ENCODE measurements around the gene CDS2. TPM values are rescaled to one million over a fixed set of nuclear protein-coding genes. Genes with fewer than 3 reads are reported as not detected.

CDS2 gene
- total RNA-seq, 1 experiment from 2014 or later: 26.3 TPM

DNA sequence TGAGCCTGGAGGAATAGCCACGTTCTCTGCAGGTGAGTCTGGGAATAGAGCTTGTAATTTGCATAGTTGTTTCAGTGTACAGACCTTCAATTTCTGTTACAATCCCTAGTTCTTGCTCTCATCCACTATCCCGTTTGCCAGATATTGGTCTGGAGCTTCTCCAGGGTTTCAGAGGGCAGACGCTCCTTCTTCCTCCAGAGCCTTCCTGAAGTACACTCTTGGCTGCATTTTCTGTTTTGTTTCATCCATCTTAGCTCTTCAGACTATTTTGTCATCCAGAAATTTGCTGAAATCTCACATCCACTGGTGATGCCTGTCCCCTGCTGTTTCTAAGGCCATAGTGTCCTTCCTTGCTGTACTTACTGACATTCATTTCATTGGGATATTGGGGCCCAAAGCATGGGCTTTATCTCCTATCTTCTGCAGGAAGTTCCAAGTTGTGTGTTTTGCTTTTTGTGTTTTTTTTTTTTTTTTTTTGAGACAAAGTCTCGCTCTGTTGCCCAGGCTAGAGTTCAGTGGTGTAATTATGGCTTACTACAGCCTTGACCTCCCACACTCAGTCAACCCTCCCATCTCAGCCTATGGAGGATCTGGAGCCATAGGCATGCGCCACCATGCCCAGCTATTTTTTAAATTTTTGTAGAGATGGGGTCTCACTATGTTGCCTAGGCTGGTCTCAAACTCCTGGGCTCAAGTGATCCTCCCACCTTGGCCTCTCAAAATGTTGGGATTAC is 18.7 kb downstream of the CDS2 start:
- intact Hi-C loops (cut with micrococcal nuclease): no loop called here
- H3K36me3 Mint-ChIP-seq (ENCODE audit: insufficient read depth, unreplicated experiment): no peaks in the 10 kb centered on the region
- H3K4me1 Mint-ChIP-seq (ENCODE audit: insufficient read depth, unreplicated experiment): peaks cover 11% of the 10 kb centered on the region
- H3K9me3 Mint-ChIP-seq (ENCODE audit: unreplicated experiment): no peaks in the 10 kb centered on the region
- BruUV-seq (replicated peaks): no TSS peak
- no peak overlapping the region for H3K27ac Mint-ChIP-seq (ENCODE audit: low read depth, unreplicated experiment)
- no peak overlapping the region for H3K4me3 Mint-ChIP-seq (ENCODE audit: unreplicated experiment)
- ChIA-PET POLR2A (interaction anchor here (2.6 kb wide), 1 partner anchor 19 kb away, joined by 10 read pairs; the partner anchor contains the start of gene CDS2), CTCF (interaction anchor here (1.1 to 1.7 kb wide), 4 partner anchors 17 to 303 kb away, joined by 3 to 9 read pairs (median 4); partner anchors contain the start of gene CDS2)
- no peaks in the 10 kb centered on the region for H3K27me3 Mint-ChIP-seq (ENCODE audit: insufficient read depth, unreplicated experiment)
- no peak for DNase-seq (ENCODE audit: unreplicated experiment)
- TF ChIP-seq, protein P1, sequence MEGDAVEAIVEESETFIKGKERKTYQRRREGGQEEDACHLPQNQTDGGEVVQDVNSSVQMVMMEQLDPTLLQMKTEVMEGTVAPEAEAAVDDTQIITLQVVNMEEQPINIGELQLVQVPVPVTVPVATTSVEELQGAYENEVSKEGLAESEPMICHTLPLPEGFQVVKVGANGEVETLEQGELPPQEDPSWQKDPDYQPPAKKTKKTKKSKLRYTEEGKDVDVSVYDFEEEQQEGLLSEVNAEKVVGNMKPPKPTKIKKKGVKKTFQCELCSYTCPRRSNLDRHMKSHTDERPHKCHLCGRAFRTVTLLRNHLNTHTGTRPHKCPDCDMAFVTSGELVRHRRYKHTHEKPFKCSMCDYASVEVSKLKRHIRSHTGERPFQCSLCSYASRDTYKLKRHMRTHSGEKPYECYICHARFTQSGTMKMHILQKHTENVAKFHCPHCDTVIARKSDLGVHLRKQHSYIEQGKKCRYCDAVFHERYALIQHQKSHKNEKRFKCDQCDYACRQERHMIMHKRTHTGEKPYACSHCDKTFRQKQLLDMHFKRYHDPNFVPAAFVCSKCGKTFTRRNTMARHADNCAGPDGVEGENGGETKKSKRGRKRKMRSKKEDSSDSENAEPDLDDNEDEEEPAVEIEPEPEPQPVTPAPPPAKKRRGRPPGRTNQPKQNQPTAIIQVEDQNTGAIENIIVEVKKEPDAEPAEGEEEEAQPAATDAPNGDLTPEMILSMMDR (IDR thresholded peaks at IDR 0.05; ENCODE audit: unreplicated experiment): no peak

DNA sequence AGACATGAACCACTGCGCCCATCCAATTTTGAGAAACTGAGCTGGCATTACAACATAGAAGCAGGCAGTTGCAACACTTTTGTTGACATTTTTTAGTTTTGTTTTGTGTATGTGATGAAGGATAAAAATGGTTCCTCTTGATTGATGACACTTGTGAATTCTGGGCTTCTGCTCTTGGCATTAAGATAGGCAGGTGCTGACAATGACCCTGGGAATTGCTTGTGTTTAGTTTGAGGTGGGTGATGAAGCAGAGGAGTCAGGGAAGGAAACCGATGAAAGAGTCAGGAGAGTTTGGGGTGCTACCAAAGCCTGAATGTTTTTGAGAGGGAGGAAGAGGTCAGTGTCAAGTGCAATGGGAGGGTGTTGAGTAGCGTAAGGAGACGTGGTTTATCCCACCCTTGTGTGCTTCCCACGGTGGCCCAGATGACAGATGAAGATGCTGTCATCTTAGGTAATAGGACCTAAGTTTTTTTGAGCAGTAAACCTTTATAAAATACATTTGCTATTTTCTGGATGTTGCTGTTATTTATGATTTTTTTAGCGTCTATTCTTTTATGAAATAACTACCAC is 19.4 kb downstream of the CDS2 start:
- no peak overlapping the region for H3K4me3 Mint-ChIP-seq (ENCODE audit: unreplicated experiment)
- intact Hi-C loops (cut with micrococcal nuclease): no loop called here
- ChIA-PET CTCF (interaction anchor here (0.6 to 1.7 kb wide), 5 partner anchors 13 to 46 kb away, joined by 3 to 9 read pairs (median 3); no protein-coding TSS in a partner anchor), POLR2A (interaction anchor here (2.6 kb wide), 1 partner anchor 20 kb away, joined by 10 read pairs; the partner anchor contains the start of gene CDS2)
- no TSS peak for BruUV-seq (replicated peaks)
- DNase-seq (ENCODE audit: unreplicated experiment): no peak
- TF ChIP-seq, protein P1 (IDR thresholded peaks at IDR 0.05; ENCODE audit: unreplicated experiment): no peak
- H3K9me3 Mint-ChIP-seq (ENCODE audit: unreplicated experiment): no peaks in the 10 kb centered on the region
- peaks cover 15% of the 10 kb centered on the region for H3K4me1 Mint-ChIP-seq (ENCODE audit: insufficient read depth, unreplicated experiment)
- H3K27ac Mint-ChIP-seq (ENCODE audit: low read depth, unreplicated experiment): no peak overlapping the region
- H3K27me3 Mint-ChIP-seq (ENCODE audit: insufficient read depth, unreplicated experiment): no peaks in the 10 kb centered on the region
- no peaks in the 10 kb centered on the region for H3K36me3 Mint-ChIP-seq (ENCODE audit: insufficient read depth, unreplicated experiment)

DNA sequence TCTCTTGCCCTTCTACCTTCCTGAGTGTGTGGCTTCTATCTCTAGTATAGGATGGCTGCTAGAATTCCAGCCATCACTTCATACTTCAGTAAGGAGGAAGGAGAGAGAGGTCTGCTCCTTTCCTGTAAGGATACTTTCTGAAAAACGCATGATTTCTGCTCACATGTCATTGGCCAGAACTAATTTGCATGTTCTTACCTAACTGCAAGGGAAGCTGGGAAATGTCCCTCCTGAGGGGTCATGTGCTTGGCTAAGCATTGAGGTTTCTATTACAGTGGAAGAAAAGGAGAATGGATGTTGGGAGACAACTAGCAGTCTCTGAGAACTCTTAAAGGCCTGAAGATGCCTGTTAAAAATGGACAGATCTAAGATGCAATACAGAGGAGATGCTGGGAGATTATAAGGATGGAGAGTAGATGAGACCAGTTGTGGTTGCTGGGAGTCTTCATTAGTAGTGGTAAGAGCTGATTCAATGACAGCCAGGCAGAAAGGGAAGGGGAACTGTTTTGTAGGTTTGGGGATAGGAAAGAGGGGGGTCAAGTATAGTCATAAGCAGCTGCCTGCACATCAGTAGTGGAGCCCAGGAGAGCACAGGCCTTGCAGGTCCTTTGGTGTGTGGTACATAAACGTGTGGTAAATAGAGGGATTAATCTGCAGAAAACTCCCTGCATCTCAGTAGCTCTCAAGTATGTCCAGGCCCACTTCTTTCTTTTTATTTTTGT is 20.2 kb downstream of the CDS2 start:
- no peaks in the 10 kb centered on the region for H3K36me3 Mint-ChIP-seq (ENCODE audit: insufficient read depth, unreplicated experiment)
- H3K9me3 Mint-ChIP-seq (ENCODE audit: unreplicated experiment): no peaks in the 10 kb centered on the region
- POLR2A ChIA-PET: interaction anchor here (0.6 to 2.6 kb wide), 2 partner anchors 20 to 29 kb away, joined by 7 to 10 read pairs; partner anchors contain the start of gene CDS2
- peaks cover 15% of the 10 kb centered on the region for H3K4me1 Mint-ChIP-seq (ENCODE audit: insufficient read depth, unreplicated experiment)
- H3K27ac Mint-ChIP-seq (ENCODE audit: low read depth, unreplicated experiment): no peak overlapping the region
- CTCF ChIA-PET: interaction anchor here (0.6 to 2.2 kb wide), 9 partner anchors 14 to 302 kb away, joined by 3 to 10 read pairs (median 3); partner anchors contain the start of gene CDS2
- no peak overlapping the region for H3K4me3 Mint-ChIP-seq (ENCODE audit: unreplicated experiment)
- DNase-seq (ENCODE audit: unreplicated experiment): no peak
- TF ChIP-seq, protein P1 (IDR thresholded peaks at IDR 0.05; ENCODE audit: unreplicated experiment): no peak
- H3K27me3 Mint-ChIP-seq (ENCODE audit: insufficient read depth, unreplicated experiment): no peaks in the 10 kb centered on the region
- intact Hi-C loops (cut with micrococcal nuclease): no loop called here
- no TSS peak for BruUV-seq (replicated peaks)

DNA sequence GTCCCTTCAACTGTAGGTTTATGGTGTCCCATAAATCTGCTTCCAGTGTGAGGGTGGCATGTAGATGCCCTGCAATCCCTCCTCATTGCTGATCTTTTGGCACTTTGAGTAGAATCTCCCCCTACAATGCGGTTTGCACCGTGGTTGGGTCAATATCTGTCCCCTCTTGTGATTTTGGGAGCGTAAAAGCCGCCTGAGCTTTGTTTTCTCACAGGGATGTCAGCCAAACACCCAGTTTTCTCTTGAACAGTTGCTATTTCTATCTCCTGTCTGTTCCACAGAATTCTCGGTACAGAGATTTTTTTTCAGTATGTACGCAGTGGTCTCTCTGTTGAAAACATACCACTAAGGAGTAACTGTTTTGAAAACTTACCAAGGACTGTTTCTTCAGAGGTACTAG is 21.8 kb downstream of the CDS2 start:
- no peaks in the 10 kb centered on the region for H3K36me3 Mint-ChIP-seq (ENCODE audit: insufficient read depth, unreplicated experiment)
- H3K9me3 Mint-ChIP-seq (ENCODE audit: unreplicated experiment): no peaks in the 10 kb centered on the region
- ChIA-PET POLR2A (no interaction called here), CTCF (interaction anchor here (1.9 to 2.2 kb wide), 2 partner anchors 22 to 57 kb away, joined by 9 to 10 read pairs; partner anchors contain the start of gene CDS2)
- intact Hi-C loops (cut with micrococcal nuclease): no loop called here
- no peak overlapping the region for H3K27ac Mint-ChIP-seq (ENCODE audit: low read depth, unreplicated experiment)
- no peak overlapping the region for H3K4me3 Mint-ChIP-seq (ENCODE audit: unreplicated experiment)
- BruUV-seq (replicated peaks): no TSS peak
- TF ChIP-seq, protein P1 (IDR thresholded peaks at IDR 0.05; ENCODE audit: unreplicated experiment): no peak
- H3K27me3 Mint-ChIP-seq (ENCODE audit: insufficient read depth, unreplicated experiment): no peaks in the 10 kb centered on the region
- H3K4me1 Mint-ChIP-seq (ENCODE audit: insufficient read depth, unreplicated experiment): peaks cover 18% of the 10 kb centered on the region
- no peak for DNase-seq (ENCODE audit: unreplicated experiment)

All from MCF 10A (cell line).